ENCODE results near the gene LRRTM2. TPM values are rescaled to one million over a fixed set of nuclear protein-coding genes. Genes with fewer than 3 reads are reported as not detected.

The LRRTM2 gene
- total and polyA plus RNA-seq, 4 donors: 0.08 to 0.71 (median 0.24) TPM; not detected in 1

DNA sequence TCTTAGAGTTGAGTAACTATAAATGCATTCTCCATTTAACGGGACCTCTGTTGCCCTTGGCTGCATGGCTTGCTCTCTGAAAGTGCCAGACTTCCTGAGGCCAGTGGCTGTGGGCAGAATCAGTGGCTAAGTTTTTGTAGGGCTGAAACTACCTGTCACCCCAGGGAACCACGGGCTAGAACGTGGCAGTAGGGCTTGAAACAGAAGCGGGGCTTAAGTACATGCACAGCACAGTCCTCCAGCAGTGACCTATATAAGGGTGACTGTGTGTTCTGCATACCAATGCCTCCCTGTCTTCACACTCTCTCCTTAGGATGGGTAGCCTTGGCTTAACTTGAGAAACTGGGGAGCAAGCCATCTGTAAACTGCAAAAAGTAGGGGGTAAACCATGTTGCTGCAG, 43.6 kb upstream of the LRRTM2 start:
- Histone ChIP-seq H3K9me3 (ENCODE audit: control insufficient read depth in 4 of 4, low read length in 3 of 4) (no peaks in the 10 kb centered on the region), H3K4me3 (ENCODE audit: low read depth in 1 of 3, low read length in 3 of 3) (no peak overlapping the region), H3K9ac (ENCODE audit: low read depth in 1 of 2, low read length in 2 of 2) (no peak overlapping the region), H3K27me3 (ENCODE audit: control insufficient read depth in 4 of 4, insufficient read depth in 4 of 4, low read length in 3 of 4) (no peaks in the 10 kb centered on the region), H3K36me3 (ENCODE audit: control insufficient read depth in 4 of 4, insufficient read depth in 3 of 4, low read depth in 1 of 4, low read length in 3 of 4) (peaks cover 0 to 7% (median 5%) of the 10 kb centered on the region in 4 donors), H3K27ac (ENCODE audit: low read depth in 1 of 2, low read length in 2 of 2) (no peak overlapping the region), H3K4me1 (ENCODE audit: control insufficient read depth in 4 of 4, insufficient read depth in 4 of 4, low read length in 3 of 4) (no peaks in the 10 kb centered on the region)
- WGBS: 88% methylated on average over 4 of the region's 4 CpGs
- TF ChIP-seq RAD21 (IDR thresholded peaks at IDR 0.05) (no peak), SP1 (IDR thresholded peaks at IDR 0.05) (no peak)
- DNase-seq (ENCODE audit: low spot score): no peak

DNA sequence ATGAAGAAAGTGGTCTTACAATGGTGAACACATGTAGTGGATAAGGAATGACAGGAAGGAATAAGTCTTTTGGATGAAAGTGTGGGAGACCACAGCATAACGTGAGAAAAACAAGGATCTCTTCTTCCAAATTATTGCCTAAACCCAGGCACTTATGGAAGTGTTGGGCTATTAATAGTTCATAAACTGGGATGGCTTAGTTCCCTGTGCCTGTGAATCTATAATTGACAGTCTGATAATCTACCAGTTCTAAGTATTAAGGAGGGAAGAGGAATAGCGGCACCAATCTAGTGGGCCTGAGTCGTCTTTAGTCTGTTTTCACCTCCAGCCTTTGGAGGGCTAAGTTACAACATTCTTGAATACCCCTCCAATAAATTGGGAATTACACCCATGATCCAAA, 39.2 kb upstream of the LRRTM2 start:
- Histone ChIP-seq H3K27ac (ENCODE audit: low read depth in 1 of 2, low read length in 2 of 2) (no peak overlapping the region), H3K36me3 (ENCODE audit: control insufficient read depth in 4 of 4, insufficient read depth in 3 of 4, low read depth in 1 of 4, low read length in 3 of 4) (peaks cover 0 to 7% (median 5%) of the 10 kb centered on the region in 4 donors), H3K9me3 (ENCODE audit: control insufficient read depth in 4 of 4, low read length in 3 of 4) (no peaks in the 10 kb centered on the region), H3K9ac (ENCODE audit: low read depth in 1 of 2, low read length in 2 of 2) (no peak overlapping the region), H3K4me3 (ENCODE audit: low read depth in 1 of 3, low read length in 3 of 3) (no peak overlapping the region), H3K27me3 (ENCODE audit: control insufficient read depth in 4 of 4, insufficient read depth in 4 of 4, low read length in 3 of 4) (no peaks in the 10 kb centered on the region), H3K4me1 (ENCODE audit: control insufficient read depth in 4 of 4, insufficient read depth in 4 of 4, low read length in 3 of 4) (no peaks in the 10 kb centered on the region)
- DNase-seq (ENCODE audit: low spot score): no peak
- 98% methylated on average over 3 of the region's 3 CpGs for WGBS
- TF ChIP-seq, protein P1, sequence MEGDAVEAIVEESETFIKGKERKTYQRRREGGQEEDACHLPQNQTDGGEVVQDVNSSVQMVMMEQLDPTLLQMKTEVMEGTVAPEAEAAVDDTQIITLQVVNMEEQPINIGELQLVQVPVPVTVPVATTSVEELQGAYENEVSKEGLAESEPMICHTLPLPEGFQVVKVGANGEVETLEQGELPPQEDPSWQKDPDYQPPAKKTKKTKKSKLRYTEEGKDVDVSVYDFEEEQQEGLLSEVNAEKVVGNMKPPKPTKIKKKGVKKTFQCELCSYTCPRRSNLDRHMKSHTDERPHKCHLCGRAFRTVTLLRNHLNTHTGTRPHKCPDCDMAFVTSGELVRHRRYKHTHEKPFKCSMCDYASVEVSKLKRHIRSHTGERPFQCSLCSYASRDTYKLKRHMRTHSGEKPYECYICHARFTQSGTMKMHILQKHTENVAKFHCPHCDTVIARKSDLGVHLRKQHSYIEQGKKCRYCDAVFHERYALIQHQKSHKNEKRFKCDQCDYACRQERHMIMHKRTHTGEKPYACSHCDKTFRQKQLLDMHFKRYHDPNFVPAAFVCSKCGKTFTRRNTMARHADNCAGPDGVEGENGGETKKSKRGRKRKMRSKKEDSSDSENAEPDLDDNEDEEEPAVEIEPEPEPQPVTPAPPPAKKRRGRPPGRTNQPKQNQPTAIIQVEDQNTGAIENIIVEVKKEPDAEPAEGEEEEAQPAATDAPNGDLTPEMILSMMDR (IDR thresholded peaks at IDR 0.05; ENCODE audit: low read depth, low read length, missing input control): no peak
- no peak for TF ChIP-seq FOXA2 (IDR thresholded peaks at IDR 0.05)
- TF ChIP-seq SP1 (IDR thresholded peaks at IDR 0.05): no peak
- no peak for TF ChIP-seq HNF4G (IDR thresholded peaks at IDR 0.05)
- no peak for TF ChIP-seq TAF1 (conservative IDR thresholded peaks at IDR 0.05)
- TF ChIP-seq HNF4A (conservative IDR thresholded peaks at IDR 0.05): no peak
- TF ChIP-seq, protein P2, sequence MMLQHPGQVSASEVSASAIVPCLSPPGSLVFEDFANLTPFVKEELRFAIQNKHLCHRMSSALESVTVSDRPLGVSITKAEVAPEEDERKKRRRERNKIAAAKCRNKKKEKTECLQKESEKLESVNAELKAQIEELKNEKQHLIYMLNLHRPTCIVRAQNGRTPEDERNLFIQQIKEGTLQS (IDR thresholded peaks at IDR 0.05): no peak
- no peak for TF ChIP-seq JUND (IDR thresholded peaks at IDR 0.05)
- TF ChIP-seq, protein P3, sequence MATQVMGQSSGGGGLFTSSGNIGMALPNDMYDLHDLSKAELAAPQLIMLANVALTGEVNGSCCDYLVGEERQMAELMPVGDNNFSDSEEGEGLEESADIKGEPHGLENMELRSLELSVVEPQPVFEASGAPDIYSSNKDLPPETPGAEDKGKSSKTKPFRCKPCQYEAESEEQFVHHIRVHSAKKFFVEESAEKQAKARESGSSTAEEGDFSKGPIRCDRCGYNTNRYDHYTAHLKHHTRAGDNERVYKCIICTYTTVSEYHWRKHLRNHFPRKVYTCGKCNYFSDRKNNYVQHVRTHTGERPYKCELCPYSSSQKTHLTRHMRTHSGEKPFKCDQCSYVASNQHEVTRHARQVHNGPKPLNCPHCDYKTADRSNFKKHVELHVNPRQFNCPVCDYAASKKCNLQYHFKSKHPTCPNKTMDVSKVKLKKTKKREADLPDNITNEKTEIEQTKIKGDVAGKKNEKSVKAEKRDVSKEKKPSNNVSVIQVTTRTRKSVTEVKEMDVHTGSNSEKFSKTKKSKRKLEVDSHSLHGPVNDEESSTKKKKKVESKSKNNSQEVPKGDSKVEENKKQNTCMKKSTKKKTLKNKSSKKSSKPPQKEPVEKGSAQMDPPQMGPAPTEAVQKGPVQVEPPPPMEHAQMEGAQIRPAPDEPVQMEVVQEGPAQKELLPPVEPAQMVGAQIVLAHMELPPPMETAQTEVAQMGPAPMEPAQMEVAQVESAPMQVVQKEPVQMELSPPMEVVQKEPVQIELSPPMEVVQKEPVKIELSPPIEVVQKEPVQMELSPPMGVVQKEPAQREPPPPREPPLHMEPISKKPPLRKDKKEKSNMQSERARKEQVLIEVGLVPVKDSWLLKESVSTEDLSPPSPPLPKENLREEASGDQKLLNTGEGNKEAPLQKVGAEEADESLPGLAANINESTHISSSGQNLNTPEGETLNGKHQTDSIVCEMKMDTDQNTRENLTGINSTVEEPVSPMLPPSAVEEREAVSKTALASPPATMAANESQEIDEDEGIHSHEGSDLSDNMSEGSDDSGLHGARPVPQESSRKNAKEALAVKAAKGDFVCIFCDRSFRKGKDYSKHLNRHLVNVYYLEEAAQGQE (IDR thresholded peaks at IDR 0.05): no peak
- no peak for TF ChIP-seq EGR1 (IDR thresholded peaks at IDR 0.05; ENCODE audit: low read depth in 2 of 2)
- TF ChIP-seq RXRA (IDR thresholded peaks at IDR 0.05): no peak
- no peak for TF ChIP-seq FOXA1 (IDR thresholded peaks at IDR 0.05)
- TF ChIP-seq NR2F2 (IDR thresholded peaks at IDR 0.05): no peak
- TF ChIP-seq YY1 (IDR thresholded peaks at IDR 0.05): no peak

DNA sequence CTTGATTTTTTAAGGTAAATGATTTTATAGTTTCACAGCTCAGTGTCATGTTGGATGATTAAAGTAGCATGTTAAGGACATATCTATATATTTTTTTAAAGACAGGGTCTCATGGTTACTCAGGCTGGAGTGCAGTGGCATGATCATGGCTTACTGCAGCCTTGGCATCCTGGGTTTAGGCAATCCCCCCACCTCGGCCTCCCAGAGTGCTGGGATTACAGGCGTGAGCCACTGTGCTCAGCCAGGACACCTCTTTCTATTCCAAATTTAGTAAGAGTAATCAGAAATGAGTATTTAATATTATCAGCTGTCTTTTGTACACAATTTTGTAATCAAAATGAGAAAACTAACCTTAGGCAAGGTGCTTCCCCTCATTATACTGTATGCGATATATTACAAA, 38.6 kb upstream of the LRRTM2 start:
- Histone ChIP-seq H3K36me3 (ENCODE audit: control insufficient read depth in 4 of 4, insufficient read depth in 3 of 4, low read depth in 1 of 4, low read length in 3 of 4) (peaks cover 0 to 6% (median 5%) of the 10 kb centered on the region in 4 donors), H3K9ac (ENCODE audit: low read depth in 1 of 2, low read length in 2 of 2) (no peak overlapping the region), H3K4me1 (ENCODE audit: control insufficient read depth in 4 of 4, insufficient read depth in 4 of 4, low read length in 3 of 4) (no peaks in the 10 kb centered on the region), H3K4me3 (ENCODE audit: low read depth in 1 of 3, low read length in 3 of 3) (no peak overlapping the region), H3K9me3 (ENCODE audit: control insufficient read depth in 4 of 4, low read length in 3 of 4) (no peaks in the 10 kb centered on the region), H3K27me3 (ENCODE audit: control insufficient read depth in 4 of 4, insufficient read depth in 4 of 4, low read length in 3 of 4) (no peaks in the 10 kb centered on the region), H3K27ac (ENCODE audit: low read depth in 1 of 2, low read length in 2 of 2) (no peak overlapping the region)
- 97% methylated on average over 3 of the region's 3 CpGs for whole genome bisulfite sequencing
- TF ChIP-seq YY1 (IDR thresholded peaks at IDR 0.05): no peak
- no peak for TF ChIP-seq SP1 (IDR thresholded peaks at IDR 0.05)
- TF ChIP-seq HNF4A (conservative IDR thresholded peaks at IDR 0.05): no peak
- no peak for TF ChIP-seq RXRA (IDR thresholded peaks at IDR 0.05)
- TF ChIP-seq NR2F2 (IDR thresholded peaks at IDR 0.05): no peak
- TF ChIP-seq HNF4G (IDR thresholded peaks at IDR 0.05): no peak
- no peak for TF ChIP-seq JUND (IDR thresholded peaks at IDR 0.05)
- no peak for TF ChIP-seq FOXA1 (IDR thresholded peaks at IDR 0.05)
- TF ChIP-seq, protein P2 (IDR thresholded peaks at IDR 0.05): no peak
- TF ChIP-seq GABPA (IDR thresholded peaks at IDR 0.05 in 1 of 2, conservative IDR thresholded peaks at IDR 0.05 in 1 of 2): no peak
- TF ChIP-seq, protein P4, sequence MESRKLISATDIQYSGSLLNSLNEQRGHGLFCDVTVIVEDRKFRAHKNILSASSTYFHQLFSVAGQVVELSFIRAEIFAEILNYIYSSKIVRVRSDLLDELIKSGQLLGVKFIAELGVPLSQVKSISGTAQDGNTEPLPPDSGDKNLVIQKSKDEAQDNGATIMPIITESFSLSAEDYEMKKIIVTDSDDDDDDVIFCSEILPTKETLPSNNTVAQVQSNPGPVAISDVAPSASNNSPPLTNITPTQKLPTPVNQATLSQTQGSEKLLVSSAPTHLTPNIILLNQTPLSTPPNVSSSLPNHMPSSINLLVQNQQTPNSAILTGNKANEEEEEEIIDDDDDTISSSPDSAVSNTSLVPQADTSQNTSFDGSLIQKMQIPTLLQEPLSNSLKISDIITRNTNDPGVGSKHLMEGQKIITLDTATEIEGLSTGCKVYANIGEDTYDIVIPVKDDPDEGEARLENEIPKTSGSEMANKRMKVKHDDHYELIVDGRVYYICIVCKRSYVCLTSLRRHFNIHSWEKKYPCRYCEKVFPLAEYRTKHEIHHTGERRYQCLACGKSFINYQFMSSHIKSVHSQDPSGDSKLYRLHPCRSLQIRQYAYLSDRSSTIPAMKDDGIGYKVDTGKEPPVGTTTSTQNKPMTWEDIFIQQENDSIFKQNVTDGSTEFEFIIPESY (IDR thresholded peaks at IDR 0.05): no peak
- TF ChIP-seq FOXA2 (IDR thresholded peaks at IDR 0.05): no peak
- no peak for TF ChIP-seq TAF1 (conservative IDR thresholded peaks at IDR 0.05)
- DNase-seq (ENCODE audit: low spot score): no peak

Measured in liver (tissue), 9 donors.